ENCODE data around the gene ETFBKMT.
"Not testable (repeated sequence)": the region's sequence is repeated elsewhere in the genome, so short reads cannot be mapped to it uniquely, and the experiment has no call there.

Gene ETFBKMT

DNA sequence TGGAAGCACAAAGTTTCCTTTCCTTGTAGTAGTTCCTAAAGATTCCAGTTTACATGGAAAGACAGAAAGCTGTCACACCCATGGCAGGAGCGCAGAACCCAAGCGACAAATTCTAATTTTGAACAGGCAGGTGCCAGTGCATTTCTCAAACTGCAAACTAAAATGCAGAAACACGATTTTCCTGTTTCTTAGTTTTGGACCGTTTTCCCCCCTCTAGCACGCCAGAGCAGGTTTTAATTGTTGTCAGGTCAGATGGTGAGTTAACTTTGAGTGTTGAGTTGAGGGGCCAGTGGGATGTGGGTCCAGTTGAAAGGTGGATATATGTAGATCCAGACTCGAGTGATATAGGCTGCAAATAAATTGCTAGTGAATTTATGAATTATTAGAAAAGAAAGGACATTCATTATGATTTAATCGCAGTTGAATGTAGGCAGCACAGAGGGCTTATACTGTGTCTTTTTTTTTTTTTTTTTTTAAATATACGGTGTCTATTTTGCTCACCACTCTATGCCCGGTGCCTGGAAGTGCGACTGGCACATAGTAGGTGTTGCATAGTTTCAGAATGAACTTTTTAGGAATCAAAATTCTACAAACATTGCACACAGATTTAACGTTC is 909 bp upstream of the ETFBKMT start:
- no peak for DNase-seq

DNA sequence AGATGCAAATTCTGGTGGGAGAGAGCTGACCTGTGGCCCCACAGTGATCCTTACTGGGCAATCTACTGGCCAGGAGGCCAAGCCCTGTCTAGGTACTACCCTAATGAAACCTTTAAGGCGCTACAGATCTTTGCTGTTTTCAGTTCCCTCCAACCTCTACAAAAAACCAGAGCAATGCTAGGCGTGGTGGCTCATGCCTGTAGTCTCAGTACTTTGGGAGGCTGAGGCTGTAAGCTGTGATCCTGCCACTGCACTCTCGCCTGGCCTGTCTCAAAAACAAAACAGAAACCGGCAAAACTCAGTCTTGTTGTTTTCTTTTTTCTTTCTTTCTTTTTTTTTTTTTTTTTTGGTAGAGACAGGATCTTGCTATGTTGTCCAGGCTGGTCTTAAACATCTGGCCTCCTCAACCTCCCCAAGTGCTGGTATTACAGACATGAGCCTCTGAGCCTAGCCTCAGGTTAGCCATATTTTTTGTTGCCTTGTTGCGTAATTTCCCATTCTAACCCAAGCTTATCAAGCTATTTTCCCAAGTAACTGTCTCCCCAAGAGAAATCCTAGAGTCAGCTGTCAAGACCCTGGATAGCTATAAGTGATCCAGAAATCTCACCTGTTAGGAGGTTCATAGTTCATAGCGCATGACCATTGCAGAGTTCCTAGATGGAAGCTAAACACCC is 2.8 kb downstream of the ETFBKMT start:
- DNase-seq = no peak

DNA sequence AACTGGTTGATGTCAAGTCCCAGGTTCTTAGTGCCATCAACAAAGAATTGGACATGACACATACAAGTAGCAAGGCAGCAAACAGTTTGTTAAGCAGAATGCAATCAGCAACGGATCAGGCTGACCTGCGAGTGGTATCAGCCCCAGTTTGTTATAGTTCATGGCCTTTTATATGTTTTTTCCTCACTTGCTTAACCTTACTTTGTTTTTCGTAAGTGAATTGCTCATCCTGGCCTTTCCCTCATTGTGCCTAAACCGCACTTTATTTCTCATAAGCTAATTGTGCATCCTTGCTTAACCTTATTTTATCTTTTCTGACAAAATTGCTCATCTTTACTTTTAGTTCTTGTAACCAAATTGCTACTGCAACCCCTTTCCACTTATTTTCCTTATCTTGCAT is 4.1 kb downstream of the ETFBKMT start:
- DNase-seq = no peak

DNA sequence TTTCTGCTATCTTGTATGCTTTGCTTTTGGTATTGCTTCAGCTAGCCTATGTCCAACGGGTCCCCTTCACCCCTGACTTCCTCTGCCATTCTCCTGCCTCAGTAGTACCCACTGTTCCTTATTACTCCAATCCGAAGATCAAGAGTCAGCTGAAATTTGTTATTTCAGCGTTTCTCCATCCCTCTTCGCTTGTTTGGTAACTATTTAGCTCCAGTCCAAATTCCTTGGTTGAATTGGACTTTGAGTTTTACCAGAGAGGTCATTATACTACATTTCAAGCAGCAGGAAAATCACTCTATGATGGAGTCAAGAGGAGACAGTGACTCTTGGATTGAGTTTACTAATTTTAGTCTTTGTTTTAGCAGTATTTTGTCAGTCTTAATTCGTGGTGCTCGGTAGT is 4.5 kb downstream of the ETFBKMT start:
- DNase-seq = no peak

DNA sequence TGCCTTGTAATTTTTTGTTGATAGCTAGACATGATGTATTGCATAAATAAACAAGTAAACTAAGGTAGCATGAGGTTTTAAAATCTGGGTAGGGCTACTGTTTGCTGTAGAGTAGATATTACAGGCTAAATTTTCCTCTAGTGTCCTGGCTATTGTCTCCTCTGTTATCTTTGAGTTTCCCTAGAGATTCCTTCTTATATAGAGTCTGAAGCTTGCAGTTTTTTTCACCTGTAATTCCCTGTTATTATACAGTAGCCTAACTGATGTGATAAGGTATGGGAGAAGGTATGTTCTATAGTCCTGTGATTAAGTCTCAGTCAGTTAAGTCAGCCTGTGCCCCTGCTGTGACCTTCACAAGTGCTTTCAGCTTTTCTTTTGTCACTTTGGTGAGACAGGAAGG is 9.5 kb downstream of the ETFBKMT start:
- no peak for DNase-seq

DNA sequence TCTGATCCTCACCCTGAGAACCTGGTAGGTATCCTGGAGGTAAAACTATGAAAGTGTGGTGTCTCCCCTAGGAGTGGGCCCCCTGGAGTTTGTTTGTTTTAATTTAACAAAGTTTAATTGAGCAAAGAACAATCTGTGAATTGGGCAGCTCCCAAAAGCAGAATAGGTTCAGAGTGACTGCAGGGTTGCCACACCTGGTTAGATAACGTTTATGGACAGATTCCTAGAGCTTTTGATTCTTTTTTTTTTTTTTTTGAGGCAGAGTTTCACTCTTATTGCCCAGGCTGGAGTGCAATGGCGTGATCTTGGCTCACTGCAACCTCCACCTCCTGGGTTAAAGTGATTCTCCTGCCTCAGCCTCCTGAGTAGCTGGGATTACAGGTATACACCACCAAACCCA is 10.1 kb downstream of the ETFBKMT start:
- DNase-seq = not testable (repeated sequence)

DNA sequence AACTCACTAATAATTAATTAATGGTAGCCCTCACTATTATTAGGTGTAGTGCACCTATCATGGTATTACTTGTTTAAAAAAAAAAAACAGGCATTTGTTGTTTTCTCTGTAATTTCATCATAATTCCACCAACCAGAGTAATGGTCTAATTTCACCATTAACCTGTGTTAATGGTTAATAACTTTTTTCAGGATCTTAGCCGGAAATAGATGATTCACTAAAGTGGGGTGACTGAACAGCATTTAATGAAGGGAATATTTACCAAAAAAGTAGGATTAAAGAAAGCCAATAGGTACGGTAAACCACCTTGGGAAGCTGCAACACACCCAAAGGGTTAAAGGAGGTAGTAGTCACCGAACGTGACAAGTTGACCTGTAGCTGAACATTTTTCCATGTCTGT is 13.0 kb downstream of the ETFBKMT start:
- no peak for DNase-seq

DNA sequence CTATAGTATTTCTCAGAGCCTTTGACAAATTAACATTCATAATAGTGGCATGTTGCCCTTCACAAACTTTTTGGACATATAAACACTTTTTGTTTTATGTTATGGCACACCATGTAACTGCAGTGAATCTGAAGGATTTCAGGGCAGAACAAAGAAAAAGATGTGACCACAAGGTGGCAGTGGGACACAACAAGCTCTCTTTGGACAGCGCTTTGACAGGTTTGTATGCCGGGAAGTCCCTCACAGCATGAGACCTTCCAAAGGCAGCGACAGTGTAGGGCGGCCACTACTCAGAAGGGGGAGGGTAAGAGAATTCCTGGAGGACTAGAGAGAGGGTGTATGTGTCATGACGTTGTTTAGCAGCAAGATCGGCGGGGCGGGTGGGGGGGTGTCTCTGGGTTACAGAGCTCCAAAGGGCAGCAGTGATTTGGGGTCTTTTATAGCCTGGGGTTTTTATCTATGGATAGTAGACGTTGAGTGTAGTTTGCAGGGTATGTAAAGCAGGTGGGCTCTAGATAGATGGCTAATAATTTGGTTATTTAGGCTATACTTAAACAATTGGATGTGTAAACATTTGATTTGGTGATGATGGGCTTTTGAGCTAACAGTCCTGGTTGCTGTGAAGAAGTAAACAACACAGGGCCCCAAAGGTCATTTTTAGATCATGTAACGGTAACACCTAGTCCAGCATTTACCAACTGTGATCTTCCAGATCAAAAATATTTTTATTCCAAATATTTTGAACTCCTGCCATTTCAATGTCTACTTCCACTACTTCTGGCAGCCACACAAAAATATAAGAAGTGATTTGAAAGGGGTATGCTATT is 22.9 kb downstream of the ETFBKMT start:
- DNase-seq = peak; percentile 23 to 78

DNA sequence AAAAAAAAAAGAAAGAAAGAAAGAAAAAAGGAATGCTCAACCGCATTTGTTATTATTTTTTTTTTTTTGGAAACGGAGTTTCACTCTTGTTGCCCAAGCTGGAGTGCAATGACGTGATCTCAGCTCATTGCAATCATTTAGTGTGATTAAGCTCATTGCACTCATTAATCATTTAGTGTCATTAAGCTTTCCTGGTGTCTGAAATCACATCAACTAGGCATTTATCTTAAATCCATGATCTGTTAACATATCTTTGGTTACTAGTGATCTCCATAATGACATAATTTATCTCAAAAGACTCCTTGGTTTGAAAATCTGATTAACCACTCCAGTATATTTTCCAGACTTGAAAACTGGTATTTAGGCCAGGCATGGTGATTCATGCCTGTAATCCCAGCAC is 26.3 kb downstream of the ETFBKMT start:
- no peak for DNase-seq

DNA sequence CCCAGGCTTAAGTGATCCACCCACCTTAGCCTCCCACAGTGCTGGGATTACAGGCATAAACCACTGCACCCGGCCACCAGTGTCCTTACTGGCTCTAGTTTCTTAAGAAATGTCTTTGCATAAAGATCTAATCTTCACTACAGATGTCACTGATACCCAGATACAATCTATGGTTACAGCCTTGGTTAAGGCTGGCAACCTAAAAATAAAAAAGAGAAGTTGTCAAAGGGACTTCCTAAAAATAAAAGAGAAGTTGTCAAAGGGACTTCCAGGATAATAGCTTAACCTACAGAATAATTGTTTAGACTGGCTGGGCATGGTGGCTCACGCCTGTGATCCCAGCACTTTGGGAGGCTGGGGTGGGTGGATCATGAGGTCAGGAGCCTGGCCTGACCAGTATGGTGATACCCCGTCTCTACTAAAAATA is 27.6 kb downstream of the ETFBKMT start:
- DNase-seq = no peak

DNA sequence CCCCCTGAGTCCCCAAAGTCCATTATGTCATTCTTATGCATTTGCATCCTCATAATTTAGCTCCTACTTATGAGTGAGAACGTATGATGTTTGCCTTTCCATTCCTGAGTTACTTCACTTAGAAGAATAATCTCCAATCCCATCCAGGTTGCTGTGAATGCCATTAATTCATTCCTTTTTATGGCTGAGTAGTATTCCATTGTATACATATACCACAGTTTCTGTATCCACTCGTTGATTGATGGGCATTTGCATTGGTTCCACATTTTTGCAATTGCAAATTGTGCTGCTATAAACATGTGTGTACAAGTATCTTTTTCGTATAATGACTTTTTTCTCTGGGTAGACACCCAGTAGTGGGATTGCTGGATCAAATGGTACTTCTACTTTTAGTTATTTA is 30.4 kb downstream of the ETFBKMT start:
- DNase-seq = not testable (repeated sequence)

DNA sequence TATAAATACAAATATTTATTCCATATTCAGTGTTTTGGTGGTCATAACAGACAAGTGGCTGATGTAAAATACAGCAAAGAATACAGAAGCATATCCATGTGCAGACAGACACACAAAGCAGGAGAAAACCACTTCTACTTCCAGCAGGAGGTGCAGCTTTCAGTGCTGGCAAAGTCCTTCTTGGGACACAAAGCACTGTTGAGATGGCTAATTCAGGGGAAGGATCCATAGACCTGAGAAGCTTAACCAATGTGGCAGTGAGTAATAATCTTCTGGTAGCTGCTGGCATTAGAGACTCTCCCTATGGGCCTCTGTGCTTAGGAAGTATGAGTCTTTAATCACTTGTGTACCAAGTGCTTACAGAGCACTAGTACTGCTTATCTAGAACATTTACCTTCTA is 42.6 kb downstream of the ETFBKMT start:
- DNase-seq = peak in 1 of 2 experiments; percentile 38

DNA sequence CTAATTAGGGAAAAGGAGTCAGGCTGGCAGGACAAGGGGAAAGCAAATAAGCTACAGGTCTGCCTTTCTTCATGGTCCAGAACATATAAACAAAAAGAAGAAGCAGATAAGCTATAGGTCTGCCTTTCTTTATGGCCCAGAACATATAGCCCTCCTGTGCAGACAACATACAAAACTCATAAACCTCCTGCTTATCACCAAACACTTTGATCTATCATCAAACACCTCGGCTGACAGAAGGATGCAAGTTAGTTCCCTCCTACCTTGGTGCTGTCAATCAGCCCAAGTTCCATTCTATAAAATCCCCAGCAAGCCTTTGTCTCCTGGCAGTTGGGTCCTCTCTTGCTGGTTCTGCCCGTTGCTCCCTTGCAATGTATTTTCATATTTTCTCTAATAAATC is 46.1 kb downstream of the ETFBKMT start:
- no peak for DNase-seq

DNA sequence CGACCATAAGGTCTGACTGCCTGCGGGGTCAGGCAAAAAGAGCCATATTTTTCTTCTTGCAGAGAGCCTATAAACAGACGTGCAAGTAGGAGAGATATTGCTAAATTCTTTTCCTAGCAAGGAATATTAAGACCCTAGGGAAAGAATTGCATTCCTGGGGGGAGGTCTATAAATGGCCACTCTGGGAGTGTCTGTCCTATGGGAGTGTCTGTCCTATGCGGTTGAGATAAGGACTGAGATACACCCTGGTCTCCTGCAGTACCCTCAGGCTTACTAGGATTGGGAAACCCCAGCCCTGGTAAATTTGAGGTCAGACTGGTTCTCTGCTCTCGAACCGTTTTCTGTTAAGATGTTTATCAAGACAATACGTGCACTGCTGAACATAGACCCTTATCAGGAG is 48.6 kb downstream of the ETFBKMT start:
- not testable (repeated sequence) for DNase-seq

DNA sequence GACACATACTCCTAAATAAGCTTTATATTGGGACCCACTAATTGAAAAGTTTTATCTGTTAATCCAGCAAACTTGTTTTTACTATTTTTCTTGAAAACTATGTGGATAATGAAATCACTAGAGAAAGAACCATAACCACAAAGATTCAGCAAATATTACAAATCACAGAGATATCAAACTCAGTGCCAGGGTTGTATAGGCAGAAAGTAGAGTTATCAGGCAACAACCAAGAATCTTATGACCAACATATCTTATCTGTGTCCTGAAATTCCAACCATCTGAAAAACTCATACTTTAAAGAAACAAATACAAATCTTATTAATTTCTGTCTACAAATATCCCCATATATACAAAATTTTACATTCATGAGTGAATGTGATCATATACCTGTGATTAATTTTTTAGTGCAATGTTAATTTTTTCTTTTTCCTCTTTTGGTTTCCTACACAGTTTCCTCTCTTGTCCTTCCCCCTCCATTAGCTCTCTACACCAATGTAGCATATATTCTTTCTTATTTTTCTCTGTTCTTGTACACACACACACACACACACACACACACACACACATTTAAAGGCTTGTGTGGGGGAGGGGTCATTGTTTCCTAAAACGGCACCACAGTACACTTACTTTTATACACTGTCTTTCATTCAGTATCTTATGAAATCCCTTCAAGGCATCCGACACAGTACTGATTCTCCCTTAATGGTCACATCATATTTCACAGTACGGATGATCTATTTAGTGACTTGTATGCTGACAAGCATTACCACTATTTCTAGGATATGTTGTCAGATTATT is 50.7 kb downstream of the ETFBKMT start:
- DNase-seq = no peak

DNA sequence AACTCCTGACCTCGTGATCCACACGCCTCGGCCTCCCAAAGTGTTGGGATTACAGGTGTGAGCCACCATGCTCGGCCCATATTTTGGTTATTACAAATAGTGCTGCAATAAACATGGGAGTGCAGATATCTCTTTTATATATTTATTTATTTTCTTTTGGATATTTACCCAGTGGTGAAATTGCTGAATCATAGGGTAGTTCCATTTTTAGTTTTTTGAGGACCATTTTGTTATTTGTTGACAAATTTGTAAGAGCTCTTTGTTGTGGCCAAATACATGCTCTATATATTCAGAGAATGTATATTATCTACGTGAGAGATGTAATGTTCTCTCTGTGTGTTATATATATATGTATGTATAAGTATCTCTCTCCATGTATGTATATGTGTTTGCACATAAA is 53.4 kb downstream of the ETFBKMT start:
- no peak for DNase-seq

DNA sequence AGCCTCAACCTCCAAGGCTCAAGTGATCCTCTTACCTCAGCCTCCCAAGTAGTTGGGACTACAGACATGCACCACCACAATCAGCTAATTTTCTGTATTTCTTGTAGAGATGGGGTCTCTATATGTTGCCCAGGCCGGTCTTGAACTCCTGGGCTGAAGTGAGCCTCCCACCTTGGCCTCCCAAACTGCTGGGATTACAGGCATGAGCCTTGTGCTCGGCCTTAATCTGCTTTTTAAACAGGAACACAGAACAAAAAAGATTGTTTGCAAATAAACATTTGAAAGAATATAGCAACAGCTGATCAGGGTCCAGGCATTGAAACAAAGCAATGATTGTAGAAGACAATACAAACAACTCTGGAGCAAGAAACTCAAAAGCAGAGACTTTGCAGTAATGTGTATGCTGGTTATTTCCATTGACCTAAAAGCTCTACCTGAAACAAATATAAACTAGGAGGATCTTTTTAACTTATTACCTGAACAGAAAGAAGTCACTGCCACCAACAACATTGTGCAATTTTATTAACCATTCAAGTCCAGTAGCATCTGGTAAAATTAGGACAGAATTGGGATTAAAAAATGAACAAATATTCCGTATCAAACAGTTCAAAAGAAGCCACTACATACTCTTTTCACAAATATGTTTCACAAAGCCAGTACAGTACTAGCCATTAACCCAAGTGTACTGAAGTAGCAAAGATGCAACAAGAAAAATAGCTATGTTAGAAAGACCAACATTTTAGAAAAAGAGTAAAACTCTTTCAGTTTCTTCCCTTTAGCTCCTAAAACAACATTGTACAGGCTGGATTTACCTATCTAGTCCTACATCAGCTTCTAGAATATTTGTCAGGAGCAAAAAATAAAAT is 55.2 kb downstream of the ETFBKMT start:
- DNase-seq = no peak

DNA sequence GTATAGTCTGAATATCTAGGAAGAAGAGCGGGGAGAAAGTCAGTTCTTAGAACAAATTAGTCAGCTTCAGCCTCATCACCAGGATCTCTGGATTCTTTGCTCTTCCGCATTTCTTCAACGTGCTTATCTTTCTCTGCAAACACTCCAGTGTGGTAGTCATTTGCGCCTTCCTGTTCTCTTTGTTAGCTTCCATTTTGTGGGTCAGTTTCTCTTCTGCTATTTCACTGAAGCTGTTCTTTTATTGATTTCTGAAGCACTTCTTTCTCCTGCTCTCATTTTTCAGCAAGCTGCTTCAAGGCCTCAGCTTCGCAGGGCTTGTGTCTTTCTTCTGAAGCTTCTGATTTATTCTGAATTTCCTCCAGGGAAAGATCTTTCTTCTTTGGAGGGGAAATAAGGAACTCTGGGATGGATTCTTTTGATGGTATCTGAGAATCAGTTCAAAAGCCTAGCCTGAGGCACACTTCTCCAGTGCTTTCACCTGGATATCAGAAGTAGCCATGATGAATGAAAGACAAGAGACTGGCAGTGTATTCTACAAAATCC is 55.9 kb downstream of the ETFBKMT start:
- no peak for DNase-seq

DNA sequence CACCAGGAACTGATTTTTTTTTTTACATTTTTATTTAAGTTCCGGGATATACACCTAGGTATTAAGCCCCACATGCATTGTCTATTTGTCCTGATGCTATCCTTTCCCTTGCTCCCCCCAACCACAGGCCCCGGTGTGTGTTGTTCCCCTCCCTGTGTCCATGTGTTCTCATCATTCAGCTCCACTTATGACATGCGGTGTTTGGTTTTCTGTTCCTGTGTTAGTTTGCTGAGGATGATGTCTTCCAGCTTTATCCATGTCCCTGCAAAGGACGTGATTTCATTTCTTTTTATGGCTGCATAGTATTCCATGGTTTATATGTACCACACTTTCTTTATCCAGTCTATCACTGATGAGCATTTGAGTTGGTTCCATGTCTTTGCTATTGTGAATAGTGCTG is 57.5 kb downstream of the ETFBKMT start:
- DNase-seq = not testable (repeated sequence)

DNA sequence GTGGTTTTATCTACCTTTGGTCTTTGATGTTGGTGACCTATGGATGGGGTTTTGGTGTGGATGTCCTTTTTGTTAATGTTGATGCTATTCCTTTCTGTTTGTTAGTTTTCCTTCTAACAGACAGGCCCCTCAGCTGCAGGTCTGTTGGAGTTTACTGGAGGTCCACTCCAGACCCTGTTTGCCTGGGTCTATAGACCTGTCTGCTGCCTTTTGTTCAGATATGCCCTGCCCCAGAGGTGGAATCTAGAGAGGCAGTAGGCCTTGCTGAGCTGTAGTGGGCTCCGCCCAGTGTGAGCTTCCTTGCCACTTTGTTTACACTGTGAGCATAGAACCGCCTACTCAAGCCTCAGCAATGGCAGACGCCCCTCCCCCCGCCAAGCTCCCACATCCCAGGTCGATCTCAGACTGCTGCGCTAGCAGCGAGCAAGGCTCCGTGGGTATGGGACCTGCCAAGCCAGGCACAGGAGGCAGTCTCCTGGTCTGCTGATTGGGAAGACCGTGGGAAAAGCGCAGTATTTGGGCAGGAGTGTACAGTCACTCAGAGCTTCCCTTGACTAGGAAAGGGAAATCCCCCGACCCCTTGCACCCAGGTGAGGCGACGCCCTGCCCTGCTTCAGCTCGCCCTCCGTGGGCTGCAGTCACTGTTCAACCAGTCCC is 59.2 kb downstream of the ETFBKMT start:
- DNase-seq = not testable (repeated sequence)

DNA sequence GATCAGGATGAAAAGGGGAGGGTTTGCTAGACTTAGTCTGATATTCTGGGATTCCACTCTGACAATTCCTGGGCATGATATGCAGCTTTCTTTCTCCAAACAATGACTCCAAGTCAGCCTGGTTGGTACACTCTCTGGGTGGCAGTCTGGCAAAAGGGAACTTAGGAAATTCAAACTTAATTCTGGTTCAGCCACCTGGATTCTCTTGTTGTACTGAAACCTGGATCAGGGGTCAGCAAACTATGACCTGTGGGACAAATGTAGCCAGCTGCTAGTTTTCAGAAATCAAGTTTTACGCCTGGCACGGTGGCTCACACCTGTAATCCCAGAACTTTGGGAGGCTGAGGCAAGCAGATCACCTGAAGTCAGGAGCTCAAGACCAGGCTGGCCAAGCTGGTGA is 63.1 kb downstream of the ETFBKMT start:
- no peak for DNase-seq

All from NCI-H524 (cell line).